ENCODE measurements around the gene LY6G6D.

The LY6G6D gene

GRCh38 chr6:31717499-31718222 lies 2.5 kb downstream of the LY6G6D start:
- in situ Hi-C loops (cut with MboI; ENCODE audit: low sequenced_read_pairs), result no loop called here

GRCh38 chr6:31718265-31718664 lies 3.1 kb downstream of the LY6G6D start:
- in situ Hi-C loops (cut with MboI; ENCODE audit: low sequenced_read_pairs), result no loop called here

- in situ Hi-C loops (cut with MboI; ENCODE audit: low sequenced_read_pairs), result no loop called here
Measured at GRCh38 chr6:31719001-31719400, 3.9 kb downstream of the LY6G6D start.

GRCh38 chr6:31720196-31720770 lies 5.1 kb downstream of the LY6G6D start:
- in situ Hi-C loops (cut with MboI; ENCODE audit: low sequenced_read_pairs), result no loop called here

GRCh38 chr6:31721351-31722020 lies 6.3 kb downstream of the LY6G6D start, which contains the start of gene LY6G6C:
TSS of gene LY6G6C (minus strand) at chr6:31721746. CDS start at chr6:31721679, 67 bp downstream.
- in situ Hi-C loops (cut with MboI; ENCODE audit: low sequenced_read_pairs), result no loop called here

GRCh38 chr6:31722173-31722572 lies 7.0 kb downstream of the LY6G6D start:
- in situ Hi-C loops (cut with MboI; ENCODE audit: low sequenced_read_pairs), result no loop called here

- in situ Hi-C loops (cut with MboI; ENCODE audit: low sequenced_read_pairs), result no loop called here
Measured at GRCh38 chr6:31723245-31723979, 8.3 kb downstream of the LY6G6D start, which contains the start of gene MPIG6B. TSS of gene MPIG6B (plus strand) at chr6:31723373. CDS start at chr6:31723384, 11 bp downstream.

GRCh38 chr6:31723980-31724691 lies 9.0 kb downstream of the LY6G6D start:
- in situ Hi-C loops (cut with MboI; ENCODE audit: low sequenced_read_pairs), result no loop called here

- in situ Hi-C loops (cut with MboI; ENCODE audit: low sequenced_read_pairs), result no loop called here
Measured at GRCh38 chr6:31725502-31726350, 10.6 kb downstream of the LY6G6D start.

GRCh38 chr6:31727034-31727716 lies 12.0 kb downstream of the LY6G6D start:
- in situ Hi-C loops (cut with MboI; ENCODE audit: low sequenced_read_pairs), result no loop called here

GRCh38 chr6:31727717-31728671 lies 12.8 kb downstream of the LY6G6D start:
- in situ Hi-C loops (cut with MboI; ENCODE audit: low sequenced_read_pairs), result no loop called here

GRCh38 chr6:31728767-31729514 lies 13.8 kb downstream of the LY6G6D start, which contains the start of gene DDAH2:
TSS of gene DDAH2 (minus strand) at chr6:31729299. CDS start at chr6:31729161, 138 bp downstream.
- in situ Hi-C loops (cut with MboI; ENCODE audit: low sequenced_read_pairs), result no loop called here

- in situ Hi-C loops (cut with MboI; ENCODE audit: low sequenced_read_pairs), result no loop called here
Measured at GRCh38 chr6:31729515-31729978, 14.4 kb downstream of the LY6G6D start.

GRCh38 chr6:31729979-31730630 lies 15.0 kb downstream of the LY6G6D start:
- in situ Hi-C loops (cut with MboI; ENCODE audit: low sequenced_read_pairs), result no loop called here

- in situ Hi-C loops (cut with MboI; ENCODE audit: low sequenced_read_pairs), result no loop called here
Measured at GRCh38 chr6:31730631-31731086, 15.5 kb downstream of the LY6G6D start.

GRCh38 chr6:31732029-31732428 lies 16.9 kb downstream of the LY6G6D start:
- in situ Hi-C loops (cut with MboI; ENCODE audit: low sequenced_read_pairs), result no loop called here
